Activated CD8-positive, alpha-beta T cell treated with anti-CD3 and anti-CD28 coated beads, Interleukin-2, amount 10 ng/mL, durations not matched to agents 7 days and 5 days (primary cell): Measurements from ENCODE around the gene SFSWAP. TPM values are rescaled to one million over a fixed set of nuclear protein-coding genes. Genes with fewer than 3 reads are reported as not detected.

Source experiments
- ATAC-seq: fragments of 150-1000 bp; cut with Tn5 transposase; one replicate; pipeline ENCODE4 v1.10.0; 2021; ENCODE audit warnings: moderate library complexity
- CTCF ChIA-PET: fragments of 350-600 bp; sonication (Branson Sonifier 250); formaldehyde crosslinking; loops from one replicate; lab custom pipeline; 2021; ENCODE audit warnings: antibody characterized with exemption; lab: Charles Lee
- POLR2A ChIA-PET: fragments of 350-600 bp; sonication (Branson Sonifier 250); formaldehyde crosslinking; loops from one replicate; lab custom pipeline; 2021; ENCODE audit warnings: antibody characterized with exemption; lab: Charles Lee
- DNase-seq: peaks from one replicate; pipeline ENCODE4 v3.0.0-alpha.2; 2020
- H3K27ac Mint-ChIP-seq: one replicate; pipeline ENCODE4 v1.8.0; 2021; ENCODE audit warnings: mild to moderate bottlenecking, mixed read lengths
- H3K27me3 Mint-ChIP-seq: one replicate; pipeline ENCODE4 v1.8.0; 2021; ENCODE audit warnings: low read depth, mixed read lengths
- H3K36me3 Mint-ChIP-seq: one replicate; pipeline ENCODE4 v1.8.0; 2021; ENCODE audit warnings: low read depth, mixed read lengths
- H3K4me1 Mint-ChIP-seq: one replicate; pipeline ENCODE4 v1.8.0; 2021; ENCODE audit warnings: low read depth, mixed read lengths
- H3K4me3 Mint-ChIP-seq: one replicate; pipeline ENCODE4 v1.8.0; 2021; ENCODE audit warnings: mild to moderate bottlenecking, mixed read lengths
- H3K9me3 Mint-ChIP-seq: one replicate; pipeline ENCODE4 v1.8.0; 2022; ENCODE audit warnings: mixed read lengths; ENCODE audit not compliant: insufficient read depth
- total RNA-seq, 2 experiments: library from RNA; stranded (reverse); gene quantifications; one replicate each; pipeline ENCODE4 v1.2.3, GENCODE V29; 2021

Gene SFSWAP
- total RNA-seq, 2 experiments from 2014 or later: 50.4 to 53.6 TPM

DNA sequence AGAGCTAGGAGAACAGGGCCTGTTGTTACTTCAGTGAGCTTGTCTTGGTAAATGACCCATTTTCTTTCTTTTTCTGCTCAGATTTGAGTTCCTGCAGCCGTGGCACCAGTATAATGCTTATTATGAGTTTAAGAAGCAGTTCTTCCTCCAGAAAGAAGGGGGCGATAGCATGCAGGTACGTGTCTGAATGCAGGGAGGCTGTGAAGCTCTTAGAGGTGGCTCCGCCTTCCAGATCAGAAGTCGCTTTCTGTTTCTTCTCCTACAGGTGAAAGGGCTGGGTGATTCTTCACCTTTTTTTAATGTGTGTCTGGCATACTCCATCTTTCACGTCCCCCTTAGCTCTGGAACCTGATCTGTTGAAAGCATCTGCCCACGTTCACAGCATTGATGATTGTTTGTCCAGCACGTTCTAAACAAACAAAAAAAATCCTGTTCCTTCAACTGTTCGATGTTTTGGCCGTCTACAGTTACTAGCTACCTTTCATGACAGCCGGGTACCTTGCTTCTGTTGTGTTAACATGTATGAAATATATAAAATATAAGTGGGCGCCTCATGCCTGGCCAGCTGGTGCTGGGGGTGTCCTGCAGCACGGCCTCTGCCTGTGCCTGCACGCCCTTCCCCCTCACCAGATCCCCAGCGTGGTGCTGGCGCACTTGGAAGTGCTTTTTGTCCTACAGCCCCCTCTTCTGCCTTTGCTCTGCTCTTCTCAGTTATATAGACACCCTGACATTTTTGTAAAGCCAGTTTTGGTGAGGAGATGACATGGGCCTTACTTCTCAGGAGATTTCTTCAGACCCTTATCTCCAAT, 44.6 kb downstream of the SFSWAP start:
- DNase-seq (peak; percentile 48), ATAC-seq (peak; percentile 72)
- Mint-ChIP-seq H3K27me3 (no peaks in the 10 kb centered on the region), H3K27ac (no peak overlapping the region), H3K9me3 (no peaks in the 10 kb centered on the region), H3K4me1 (peaks cover 3% of the 10 kb centered on the region), H3K36me3 (peaks cover 67% of the 10 kb centered on the region), H3K4me3 (no peak overlapping the region)
- ChIA-PET CTCF (interaction anchor here (0.9 to 1.4 kb wide), 6 partner anchors 9 to 75 kb away, joined by 3 to 5 read pairs (median 4); no protein-coding TSS in a partner anchor), POLR2A (interaction anchor here (0.6 kb wide), 1 partner anchor 1388 kb away, joined by 5 read pairs; no protein-coding TSS in a partner anchor)

DNA sequence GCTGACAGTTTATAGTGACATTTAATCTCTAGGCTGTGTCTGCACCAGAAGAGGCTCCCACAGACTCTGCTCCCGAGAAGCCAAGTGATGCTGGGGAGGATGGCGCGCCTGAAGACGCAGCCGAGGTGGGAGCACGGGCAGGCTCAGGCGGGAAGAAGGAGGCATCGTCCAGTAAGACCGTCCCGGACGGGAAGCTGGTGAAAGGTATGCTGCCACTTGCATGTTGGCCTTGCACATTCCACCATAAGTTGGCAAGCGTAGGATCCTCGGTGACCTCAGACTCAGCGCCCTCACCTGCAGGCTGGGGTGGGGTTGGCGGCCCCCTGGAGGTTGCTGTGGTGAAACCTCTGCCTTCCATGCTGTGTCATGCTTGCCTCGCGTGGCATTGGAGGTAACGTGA, 45.6 kb downstream of the SFSWAP start:
- ATAC-seq: no peak
- Mint-ChIP-seq H3K9me3 (no peaks in the 10 kb centered on the region), H3K27ac (no peak overlapping the region), H3K4me1 (peaks cover 3% of the 10 kb centered on the region), H3K36me3 (peaks cover 70% of the 10 kb centered on the region), H3K4me3 (no peak overlapping the region), H3K27me3 (no peaks in the 10 kb centered on the region)
- POLR2A ChIA-PET: no interaction called here
- DNase-seq: no peak
- CTCF ChIA-PET: no interaction called here

- H3K27me3 Mint-ChIP-seq: no peaks in the 10 kb centered on the region
- peaks cover 72% of the 10 kb centered on the region for H3K36me3 Mint-ChIP-seq
- no peak overlapping the region for H3K27ac Mint-ChIP-seq
- peaks cover 3% of the 10 kb centered on the region for H3K4me1 Mint-ChIP-seq
- ATAC-seq (no peak), DNase-seq (no peak)
- H3K9me3 Mint-ChIP-seq: no peaks in the 10 kb centered on the region
- CTCF ChIA-PET: no interaction called here
- H3K4me3 Mint-ChIP-seq: no peak overlapping the region
- POLR2A ChIA-PET: no interaction called here
Measured at GRCh38 chr12:131757111-131757510, 46.2 kb downstream of the SFSWAP start.

GRCh38 chr12:131758016-131758739, 47.3 kb downstream of the SFSWAP start:
- ChIA-PET POLR2A (no interaction called here), CTCF (no interaction called here)
- no peaks in the 10 kb centered on the region for H3K9me3 Mint-ChIP-seq
- no peaks in the 10 kb centered on the region for H3K27me3 Mint-ChIP-seq
- H3K36me3 Mint-ChIP-seq: peaks cover 66% of the 10 kb centered on the region
- ATAC-seq (no peak), DNase-seq (no peak)
- no peak overlapping the region for H3K27ac Mint-ChIP-seq
- peaks cover 3% of the 10 kb centered on the region for H3K4me1 Mint-ChIP-seq
- no peak overlapping the region for H3K4me3 Mint-ChIP-seq

GRCh38 chr12:131759176-131759575, 48.3 kb downstream of the SFSWAP start:
- ChIA-PET CTCF (no interaction called here), POLR2A (no interaction called here)
- Mint-ChIP-seq H3K4me1 (peaks cover 3% of the 10 kb centered on the region), H3K9me3 (no peaks in the 10 kb centered on the region), H3K4me3 (no peak overlapping the region), H3K27me3 (no peaks in the 10 kb centered on the region), H3K27ac (no peak overlapping the region), H3K36me3 (peaks cover 60% of the 10 kb centered on the region)
- DNase-seq (no peak), ATAC-seq (no peak)

DNA sequence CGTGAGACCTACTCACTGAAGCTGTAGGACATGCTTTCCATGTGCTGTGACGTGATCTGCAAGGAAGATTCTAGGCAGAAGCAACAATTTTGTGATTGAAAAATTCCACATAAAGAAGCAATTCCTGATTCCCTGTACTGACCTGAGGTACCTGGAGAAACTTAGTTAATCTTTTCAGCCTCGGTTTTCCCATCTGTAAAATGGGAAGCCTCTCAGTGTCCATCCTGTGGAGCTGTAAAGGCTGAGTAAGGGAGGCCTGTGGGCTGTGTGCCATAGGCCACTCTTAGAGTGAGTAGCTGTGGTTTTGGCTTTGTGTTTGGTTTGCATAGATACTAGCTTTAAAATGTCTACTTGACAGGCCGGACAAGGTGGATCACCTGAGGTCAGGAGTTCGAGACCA, 50.7 kb downstream of the SFSWAP start:
- H3K36me3 Mint-ChIP-seq: peaks cover 59% of the 10 kb centered on the region

DNA sequence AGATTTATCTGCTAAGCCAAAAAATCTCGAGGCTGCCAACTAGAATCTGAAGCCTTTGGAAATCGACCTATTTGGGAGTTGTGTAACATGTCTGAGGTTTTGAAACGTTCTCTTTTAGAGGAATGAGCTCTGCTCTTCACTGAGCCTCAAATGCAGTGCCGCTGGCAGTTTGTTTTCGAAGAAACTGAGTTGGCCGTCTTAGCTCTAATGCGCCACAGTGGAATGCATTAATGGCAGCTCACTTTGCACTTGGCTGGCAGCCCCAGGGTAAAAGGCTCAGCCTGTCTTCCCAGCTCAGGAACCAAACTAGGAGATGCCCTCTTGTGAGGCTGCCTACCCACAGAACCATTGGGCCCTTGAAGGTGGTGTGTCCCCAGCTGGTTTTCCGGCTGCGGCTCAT, 53.8 kb downstream of the SFSWAP start:
- no peaks in the 10 kb centered on the region for H3K9me3 Mint-ChIP-seq
- CTCF ChIA-PET: interaction anchor here (0.8 kb wide), 1 partner anchor 9 kb away, joined by 5 read pairs; no protein-coding TSS in a partner anchor
- no peak overlapping the region for H3K27ac Mint-ChIP-seq
- peaks cover 58% of the 10 kb centered on the region for H3K36me3 Mint-ChIP-seq
- POLR2A ChIA-PET: no interaction called here
- H3K27me3 Mint-ChIP-seq: no peaks in the 10 kb centered on the region
- no peak for DNase-seq
- ATAC-seq: no peak
- no peaks in the 10 kb centered on the region for H3K4me1 Mint-ChIP-seq
- H3K4me3 Mint-ChIP-seq: no peak overlapping the region

More for the DNA sequence above, 50.7 kb downstream of the SFSWAP start:
- Mint-ChIP-seq H3K9me3 (no peaks in the 10 kb centered on the region), H3K27me3 (no peaks in the 10 kb centered on the region), H3K27ac (no peak overlapping the region), H3K4me3 (no peak overlapping the region), H3K4me1 (no peaks in the 10 kb centered on the region)
- ChIA-PET POLR2A (no interaction called here), CTCF (no interaction called here)
- DNase-seq: no peak
- ATAC-seq: no peak

GRCh38 chr12:131765961-131766360, 55.1 kb downstream of the SFSWAP start:
- peaks cover 56% of the 10 kb centered on the region for H3K36me3 Mint-ChIP-seq
- H3K27me3 Mint-ChIP-seq: no peaks in the 10 kb centered on the region
- ATAC-seq (no peak), DNase-seq (no peak)
- H3K4me1 Mint-ChIP-seq: no peaks in the 10 kb centered on the region
- ChIA-PET POLR2A (no interaction called here), CTCF (interaction anchor here (1.5 kb wide), 1 partner anchor 11 kb away, joined by 5 read pairs; no protein-coding TSS in a partner anchor)
- no peaks in the 10 kb centered on the region for H3K9me3 Mint-ChIP-seq
- H3K27ac Mint-ChIP-seq: no peak overlapping the region
- H3K4me3 Mint-ChIP-seq: no peak overlapping the region

- ChIA-PET CTCF (interaction anchor here (1.5 kb wide), 1 partner anchor 11 kb away, joined by 5 read pairs; no protein-coding TSS in a partner anchor), POLR2A (no interaction called here)
- H3K4me3 Mint-ChIP-seq: no peak overlapping the region
- H3K9me3 Mint-ChIP-seq: no peaks in the 10 kb centered on the region
- no peak for ATAC-seq
- no peak overlapping the region for H3K27ac Mint-ChIP-seq
- no peak for DNase-seq
- no peaks in the 10 kb centered on the region for H3K4me1 Mint-ChIP-seq
- H3K36me3 Mint-ChIP-seq: peaks cover 52% of the 10 kb centered on the region
- no peaks in the 10 kb centered on the region for H3K27me3 Mint-ChIP-seq
Measured at GRCh38 chr12:131766382-131767107, 55.7 kb downstream of the SFSWAP start.

- Mint-ChIP-seq H3K36me3 (peaks cover 57% of the 10 kb centered on the region), H3K27ac (no peak overlapping the region), H3K27me3 (no peaks in the 10 kb centered on the region), H3K4me3 (no peak overlapping the region), H3K4me1 (peaks cover 20% of the 10 kb centered on the region), H3K9me3 (no peaks in the 10 kb centered on the region)
- ATAC-seq (no peak), DNase-seq (no peak)
- ChIA-PET CTCF (no interaction called here), POLR2A (no interaction called here)
Measured at GRCh38 chr12:131770120-131770519, 59.2 kb downstream of the SFSWAP start.

DNA sequence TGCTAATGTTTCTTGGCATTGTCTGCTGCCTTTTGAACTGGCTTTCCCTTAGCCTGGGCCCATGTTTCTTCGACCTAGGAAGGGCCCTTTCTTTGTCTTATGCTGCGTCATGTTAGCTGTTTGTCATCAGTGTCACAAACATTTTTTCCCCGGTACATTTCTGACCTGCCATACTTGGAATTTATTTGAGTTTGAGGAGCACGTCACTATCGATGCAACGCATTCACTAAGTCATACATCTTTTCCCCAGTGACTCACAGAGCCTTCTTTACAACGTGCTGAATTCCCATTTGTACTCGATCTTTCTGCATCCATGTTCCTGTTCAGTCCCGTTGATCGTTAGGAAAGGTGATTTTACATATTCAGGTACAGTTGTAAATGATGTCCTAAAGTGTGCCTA, 61.1 kb downstream of the SFSWAP start:
- ATAC-seq (no peak), DNase-seq (no peak)
- H3K9me3 Mint-ChIP-seq: no peaks in the 10 kb centered on the region
- no peak overlapping the region for H3K4me3 Mint-ChIP-seq
- no peaks in the 10 kb centered on the region for H3K27me3 Mint-ChIP-seq
- peaks cover 56% of the 10 kb centered on the region for H3K36me3 Mint-ChIP-seq
- no peak overlapping the region for H3K27ac Mint-ChIP-seq
- peaks cover 24% of the 10 kb centered on the region for H3K4me1 Mint-ChIP-seq
- POLR2A ChIA-PET: interaction anchor here (1.2 kb wide), 1 partner anchor 669 kb away, joined by 3 read pairs; no protein-coding TSS in a partner anchor
- CTCF ChIA-PET: no interaction called here
